KMS-11 (cell line): ENCODE data around the gene ARL4D.
A peak's percentile ranks its signal among the peaks of the same experiment; 100 is the strongest.

Source experiments
- H2AFZ ChIP-seq: fragments of 200-600 bp; sonication (generic); 2 replicates; pipeline ENCODE4 v1.6.1; 2016; ENCODE audit warnings: antibody characterized with exemption, mixed run types, low read depth
- H3K27ac ChIP-seq: fragments of 200-600 bp; sonication (generic); 2 replicates; pipeline ENCODE4 v1.6.1; 2016; ENCODE audit warnings: mild to moderate bottlenecking, mixed run types
- H3K27me3 ChIP-seq: fragments of 200-600 bp; sonication (generic); 2 replicates; pipeline ENCODE4 v1.6.1; 2017; ENCODE audit warnings: mild to moderate bottlenecking, low read depth, mixed run types, moderate library complexity; ENCODE audit not compliant: insufficient read depth
- H3K36me3 ChIP-seq: fragments of 200-600 bp; sonication (generic); 2 replicates; pipeline ENCODE4 v1.6.1; 2017; ENCODE audit warnings: mild to moderate bottlenecking, mixed run types; ENCODE audit not compliant: insufficient read depth
- H3K4me1 ChIP-seq: fragments of 200-600 bp; sonication (generic); 2 replicates; pipeline ENCODE4 v1.6.1; 2016; ENCODE audit warnings: mild to moderate bottlenecking, low read depth, mixed run types; ENCODE audit not compliant: poor library complexity, severe bottlenecking
- H3K4me2 ChIP-seq: fragments of 200-600 bp; sonication (generic); 2 replicates; pipeline ENCODE4 v1.7.0; 2016; ENCODE audit warnings: mild to moderate bottlenecking, mixed run types
- H3K4me3 ChIP-seq: fragments of 200-600 bp; sonication (generic); IDR thresholded peaks from 2 replicates; pipeline ENCODE4 v1.6.1; 2017; ENCODE audit warnings: low read depth, low read length, mixed read lengths; ENCODE audit not compliant: insufficient read depth
- H3K79me2 ChIP-seq: fragments of 200-600 bp; sonication (generic); 2 replicates; pipeline ENCODE4 v1.6.1; 2016; ENCODE audit warnings: low read depth, mixed run types; ENCODE audit not compliant: insufficient read depth
- H3K9ac ChIP-seq: fragments of 200-600 bp; sonication (generic); 2 replicates; pipeline ENCODE4 v1.6.1; 2016; ENCODE audit warnings: mild to moderate bottlenecking, mixed run types
- H4K20me1 ChIP-seq: fragments of 200-600 bp; sonication (generic); 2 replicates; pipeline ENCODE4 v1.6.1; 2016; ENCODE audit warnings: mild to moderate bottlenecking, mixed run types; ENCODE audit not compliant: insufficient read depth
- TF ChIP-seq, protein P1 (sequence below): fragments of 200-600 bp; sonication (generic); conservative IDR thresholded peaks from 2 replicates; pipeline ENCODE4 v1.6.1; 2017; ENCODE audit warnings: low read depth, mild to moderate bottlenecking, antibody characterized with exemption, low read length, moderate library complexity, mixed read lengths

The ARL4D gene

DNA sequence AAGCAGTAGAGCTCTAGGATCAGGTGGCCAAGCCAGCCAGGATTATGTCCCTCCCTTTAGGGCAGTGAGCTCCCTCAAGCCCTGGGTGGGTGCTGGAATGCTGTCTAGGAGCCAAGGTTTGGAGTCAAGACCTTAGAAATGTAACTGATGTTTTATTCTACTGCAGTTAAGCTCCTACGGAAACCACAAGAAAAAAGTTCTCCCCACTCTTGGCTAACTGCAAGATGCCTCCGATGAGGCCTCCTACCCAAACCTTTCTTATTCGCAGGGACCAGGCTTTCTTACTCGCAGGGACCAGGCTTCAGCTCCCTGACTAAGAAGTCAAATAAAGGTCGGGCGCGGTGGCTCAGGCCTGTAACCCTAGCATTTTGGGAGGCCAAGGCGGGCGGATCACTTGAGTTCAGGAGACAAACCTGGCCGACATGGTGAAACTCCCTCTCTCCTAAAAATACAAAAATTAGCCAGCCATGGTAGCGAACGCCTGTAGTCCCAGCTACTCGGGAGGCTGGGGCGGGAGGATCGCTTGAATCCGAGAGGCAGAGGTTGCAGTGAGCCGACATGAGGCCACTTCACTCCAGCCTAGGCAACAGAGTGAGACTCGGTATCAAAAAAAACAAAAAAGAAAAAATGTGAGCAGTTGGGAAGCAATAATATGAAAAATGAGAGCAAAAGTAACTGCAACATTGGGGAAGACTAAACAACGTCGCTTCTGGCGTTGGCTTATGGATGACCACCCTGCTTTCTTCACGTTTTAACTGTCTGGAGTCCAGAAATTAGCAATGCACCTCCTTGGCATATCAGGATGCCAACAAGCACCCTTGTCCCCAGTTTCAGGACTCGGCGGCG lies 31.7 kb upstream of the ARL4D start:
- no peak overlapping the region for H3K4me3 ChIP-seq

DNA sequence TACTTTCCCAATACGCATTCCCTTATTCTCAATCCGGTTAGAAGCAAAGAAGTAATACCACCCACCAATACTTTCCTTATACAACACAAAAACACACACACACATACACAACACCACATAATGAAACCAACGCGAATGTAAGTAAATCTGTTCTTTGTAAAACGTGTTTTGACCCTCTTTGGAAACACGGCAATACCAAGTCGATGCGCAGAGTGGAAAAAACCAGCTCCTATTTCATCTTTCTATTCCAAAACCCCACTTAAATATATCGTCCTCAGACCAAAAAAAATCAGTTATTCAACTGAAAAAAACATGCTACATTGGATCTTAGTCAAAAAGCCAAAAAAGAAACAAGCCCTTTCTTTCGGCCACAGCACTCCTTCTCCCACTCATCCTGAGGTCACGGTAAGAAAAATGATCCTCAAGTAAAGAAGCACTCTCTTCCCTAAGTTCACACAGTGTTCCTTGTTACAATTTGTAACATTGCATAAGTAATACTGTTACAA lies 31.0 kb upstream of the ARL4D start:
- H3K9ac ChIP-seq: peak overlapping the region; percentile 94
- H3K36me3 ChIP-seq: no peaks in the 10 kb centered on the region
- peak overlapping the region; percentile 62 for H2AFZ ChIP-seq
- peak overlapping the region; percentile 74 for H3K4me2 ChIP-seq
- H4K20me1 ChIP-seq: no peaks in the 10 kb centered on the region
- peak overlapping the region; percentile 97 for H3K27ac ChIP-seq
- no peak overlapping the region for H3K4me3 ChIP-seq
- peaks cover 53% of the 10 kb centered on the region for H3K4me1 ChIP-seq
- TF ChIP-seq, protein P1, sequence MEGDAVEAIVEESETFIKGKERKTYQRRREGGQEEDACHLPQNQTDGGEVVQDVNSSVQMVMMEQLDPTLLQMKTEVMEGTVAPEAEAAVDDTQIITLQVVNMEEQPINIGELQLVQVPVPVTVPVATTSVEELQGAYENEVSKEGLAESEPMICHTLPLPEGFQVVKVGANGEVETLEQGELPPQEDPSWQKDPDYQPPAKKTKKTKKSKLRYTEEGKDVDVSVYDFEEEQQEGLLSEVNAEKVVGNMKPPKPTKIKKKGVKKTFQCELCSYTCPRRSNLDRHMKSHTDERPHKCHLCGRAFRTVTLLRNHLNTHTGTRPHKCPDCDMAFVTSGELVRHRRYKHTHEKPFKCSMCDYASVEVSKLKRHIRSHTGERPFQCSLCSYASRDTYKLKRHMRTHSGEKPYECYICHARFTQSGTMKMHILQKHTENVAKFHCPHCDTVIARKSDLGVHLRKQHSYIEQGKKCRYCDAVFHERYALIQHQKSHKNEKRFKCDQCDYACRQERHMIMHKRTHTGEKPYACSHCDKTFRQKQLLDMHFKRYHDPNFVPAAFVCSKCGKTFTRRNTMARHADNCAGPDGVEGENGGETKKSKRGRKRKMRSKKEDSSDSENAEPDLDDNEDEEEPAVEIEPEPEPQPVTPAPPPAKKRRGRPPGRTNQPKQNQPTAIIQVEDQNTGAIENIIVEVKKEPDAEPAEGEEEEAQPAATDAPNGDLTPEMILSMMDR: no peak
- no peaks in the 10 kb centered on the region for H3K27me3 ChIP-seq
- H3K79me2 ChIP-seq: peaks cover 21% of the 10 kb centered on the region; the same call in 1 of the 2 replicates

More for the DNA sequence above, 31.7 kb upstream of the ARL4D start:
- H4K20me1 ChIP-seq: no peaks in the 10 kb centered on the region
- peaks cover 52% of the 10 kb centered on the region for H3K4me1 ChIP-seq
- H3K27me3 ChIP-seq: no peaks in the 10 kb centered on the region
- H3K9ac ChIP-seq: peak overlapping the region; percentile 94; the same call in 1 of the 2 replicates
- H3K4me2 ChIP-seq: peak overlapping the region; percentile 74
- H3K36me3 ChIP-seq: no peaks in the 10 kb centered on the region
- TF ChIP-seq, protein P1: no peak
- H2AFZ ChIP-seq: no peak overlapping the region
- H3K27ac ChIP-seq: peak overlapping the region; percentile 97
- H3K79me2 ChIP-seq: peaks cover 21% of the 10 kb centered on the region; the same call in 1 of the 2 replicates

DNA sequence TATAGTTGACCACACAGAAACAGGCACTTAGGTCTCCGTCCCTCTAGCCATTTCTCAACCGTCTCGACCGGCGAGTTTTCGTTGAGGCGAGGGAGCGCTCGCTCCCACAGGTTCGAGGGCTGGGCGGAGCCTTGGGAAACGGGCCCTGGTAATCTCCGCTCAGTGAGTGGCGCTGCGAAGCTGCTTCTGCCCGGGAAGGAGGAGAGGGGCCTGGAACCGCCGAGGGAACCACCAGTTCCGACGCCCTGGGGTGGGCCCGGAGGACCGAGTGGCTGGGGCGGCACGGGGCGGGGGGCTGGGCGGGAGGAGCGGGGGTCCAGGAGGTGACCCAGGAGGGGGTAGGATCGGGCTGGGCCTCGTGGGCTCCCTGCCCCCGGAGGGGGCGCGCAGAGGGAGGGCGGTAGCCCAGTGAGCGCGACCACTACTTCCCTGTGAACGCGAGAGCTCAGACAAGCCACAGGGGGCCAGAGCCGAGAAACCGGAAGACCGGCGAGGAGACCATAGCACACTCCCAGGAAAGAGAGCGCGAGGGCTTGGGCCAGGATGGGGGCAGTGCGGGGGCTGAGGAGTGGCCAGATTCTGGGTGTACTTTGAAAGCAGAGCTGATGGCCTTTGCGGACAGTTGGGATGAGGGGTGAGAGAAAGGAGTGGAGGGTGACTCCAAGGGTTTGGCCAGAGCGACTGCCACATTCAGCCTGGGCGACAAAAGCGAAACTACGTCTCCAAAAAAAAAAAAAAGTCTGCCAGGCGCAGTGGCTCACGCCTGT lies 29.9 kb upstream of the ARL4D start:
- H3K27me3 ChIP-seq: no peaks in the 10 kb centered on the region
- TF ChIP-seq, protein P1: no peak
- peak overlapping the region; percentile 94 for H3K9ac ChIP-seq
- H3K36me3 ChIP-seq: no peaks in the 10 kb centered on the region
- H3K4me1 ChIP-seq: peaks cover 58% of the 10 kb centered on the region
- H2AFZ ChIP-seq: peak overlapping the region; percentile 62
- peaks cover 9% of the 10 kb centered on the region; the same call in 1 of the 2 replicates for H3K79me2 ChIP-seq
- H3K4me2 ChIP-seq: peak overlapping the region; percentile 74
- no peak overlapping the region for H3K4me3 ChIP-seq
- no peaks in the 10 kb centered on the region for H4K20me1 ChIP-seq
- peak overlapping the region; percentile 97 for H3K27ac ChIP-seq

DNA sequence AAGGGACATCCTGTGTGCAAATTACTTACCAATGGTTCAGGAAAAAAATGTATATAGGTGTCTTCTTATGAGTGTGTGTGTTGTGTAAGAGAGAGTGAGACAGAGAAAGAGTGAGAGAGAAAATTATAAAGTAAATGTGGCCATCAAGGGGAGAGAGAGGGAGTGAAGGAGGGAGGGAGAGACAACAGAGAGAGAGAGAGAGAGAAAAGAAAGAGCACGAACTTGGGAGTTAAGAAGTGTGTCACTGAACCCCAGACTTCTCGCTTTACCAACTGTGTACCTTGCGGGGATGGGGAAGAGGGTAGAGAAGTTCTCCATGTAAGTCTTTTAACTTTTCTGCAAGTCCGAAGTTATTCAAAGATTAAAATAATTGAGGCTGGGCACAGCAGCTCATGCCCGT lies 28.8 kb upstream of the ARL4D start:
- H3K4me3 ChIP-seq: no peak overlapping the region
- H3K4me1 ChIP-seq: peaks cover 48% of the 10 kb centered on the region
- H3K4me2 ChIP-seq: peak overlapping the region; percentile 74
- no peaks in the 10 kb centered on the region for H3K27me3 ChIP-seq
- H3K9ac ChIP-seq: peak overlapping the region; percentile 94; the same call in 1 of the 2 replicates
- H3K79me2 ChIP-seq: no peaks in the 10 kb centered on the region
- H2AFZ ChIP-seq: peak overlapping the region; percentile 62
- H4K20me1 ChIP-seq: no peaks in the 10 kb centered on the region
- TF ChIP-seq, protein P1: no peak
- H3K27ac ChIP-seq: peak overlapping the region; percentile 97
- H3K36me3 ChIP-seq: no peaks in the 10 kb centered on the region
